DND-41 (cell line): ENCODE measurements around the gene DCAKD.

Experiments used
- EZH2 ChIP-seq: IDR thresholded peaks from 3 replicates; pipeline ENCODE4 v1.6.1; 2012; ENCODE audit warnings: borderline replicate concordance, low read depth, mild to moderate bottlenecking, moderate library complexity, low read length, inconsistent platforms; ENCODE audit not compliant: severe bottlenecking
- TF ChIP-seq, protein P1 (sequence below): IDR thresholded peaks from 2 replicates; pipeline ENCODE4 v1.5.1; 2012; ENCODE audit warnings: borderline replicate concordance, low read length, moderate library complexity, mild to moderate bottlenecking; ENCODE audit not compliant: poor library complexity, severe bottlenecking; ENCODE audit errors: extremely low read depth

DNA sequence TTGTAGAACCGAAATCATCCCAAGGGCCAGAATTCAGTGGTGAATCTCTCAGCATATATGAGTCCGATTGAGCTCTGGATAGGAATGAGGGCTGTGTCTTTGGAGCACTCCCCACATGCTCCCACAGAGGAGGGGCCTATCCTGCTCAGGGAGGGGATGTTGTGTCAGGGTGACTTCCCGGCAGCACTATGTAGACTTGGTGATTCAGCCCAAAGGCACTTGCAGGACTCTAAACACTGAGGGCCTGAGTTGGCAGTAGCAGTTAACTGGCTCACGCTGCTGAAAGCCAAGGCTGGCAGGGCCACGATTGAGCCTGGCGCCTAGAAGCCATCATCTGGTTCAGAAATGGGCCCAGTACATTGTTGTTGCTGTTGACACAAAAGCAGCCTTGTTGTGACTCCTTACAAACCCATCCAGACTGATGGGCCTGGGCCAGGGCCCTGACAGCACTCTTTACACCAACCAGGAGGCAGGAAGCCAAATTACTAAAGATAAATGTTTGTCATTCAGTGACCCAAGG lies 41.5 kb upstream of the DCAKD start:
- TF ChIP-seq, protein P1, sequence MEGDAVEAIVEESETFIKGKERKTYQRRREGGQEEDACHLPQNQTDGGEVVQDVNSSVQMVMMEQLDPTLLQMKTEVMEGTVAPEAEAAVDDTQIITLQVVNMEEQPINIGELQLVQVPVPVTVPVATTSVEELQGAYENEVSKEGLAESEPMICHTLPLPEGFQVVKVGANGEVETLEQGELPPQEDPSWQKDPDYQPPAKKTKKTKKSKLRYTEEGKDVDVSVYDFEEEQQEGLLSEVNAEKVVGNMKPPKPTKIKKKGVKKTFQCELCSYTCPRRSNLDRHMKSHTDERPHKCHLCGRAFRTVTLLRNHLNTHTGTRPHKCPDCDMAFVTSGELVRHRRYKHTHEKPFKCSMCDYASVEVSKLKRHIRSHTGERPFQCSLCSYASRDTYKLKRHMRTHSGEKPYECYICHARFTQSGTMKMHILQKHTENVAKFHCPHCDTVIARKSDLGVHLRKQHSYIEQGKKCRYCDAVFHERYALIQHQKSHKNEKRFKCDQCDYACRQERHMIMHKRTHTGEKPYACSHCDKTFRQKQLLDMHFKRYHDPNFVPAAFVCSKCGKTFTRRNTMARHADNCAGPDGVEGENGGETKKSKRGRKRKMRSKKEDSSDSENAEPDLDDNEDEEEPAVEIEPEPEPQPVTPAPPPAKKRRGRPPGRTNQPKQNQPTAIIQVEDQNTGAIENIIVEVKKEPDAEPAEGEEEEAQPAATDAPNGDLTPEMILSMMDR, result no peak
- no peak for TF ChIP-seq EZH2
